KOPT-K1 (cell line): ENCODE measurements around the gene PDE6B.
"Not testable (repeated sequence)": the region's sequence is repeated elsewhere in the genome, so short reads cannot be mapped to it uniquely, and the experiment has no call there.

Experiments used
- H3K27ac ChIP-seq: fragments of 200-600 bp; sonication (generic); 2 replicates; pipeline ENCODE4 v1.5.1; 2016; ENCODE audit warnings: antibody characterized with exemption, mild to moderate bottlenecking, low read depth, low read length; ENCODE audit not compliant: poor library complexity, severe bottlenecking
- H3K36me3 ChIP-seq: fragments of 200-600 bp; sonication (generic); 2 replicates; pipeline ENCODE4 v1.5.1; 2017; ENCODE audit warnings: antibody characterized with exemption, mild to moderate bottlenecking, low read length, moderate library complexity; ENCODE audit not compliant: insufficient read depth
- H3K9me3 ChIP-seq: fragments of 200-600 bp; sonication (generic); 2 replicates; pipeline ENCODE4 v1.5.1; 2017; ENCODE audit warnings: antibody characterized with exemption, low read length, mild to moderate bottlenecking; ENCODE audit not compliant: insufficient read depth, poor library complexity, severe bottlenecking

PDE6B gene

DNA sequence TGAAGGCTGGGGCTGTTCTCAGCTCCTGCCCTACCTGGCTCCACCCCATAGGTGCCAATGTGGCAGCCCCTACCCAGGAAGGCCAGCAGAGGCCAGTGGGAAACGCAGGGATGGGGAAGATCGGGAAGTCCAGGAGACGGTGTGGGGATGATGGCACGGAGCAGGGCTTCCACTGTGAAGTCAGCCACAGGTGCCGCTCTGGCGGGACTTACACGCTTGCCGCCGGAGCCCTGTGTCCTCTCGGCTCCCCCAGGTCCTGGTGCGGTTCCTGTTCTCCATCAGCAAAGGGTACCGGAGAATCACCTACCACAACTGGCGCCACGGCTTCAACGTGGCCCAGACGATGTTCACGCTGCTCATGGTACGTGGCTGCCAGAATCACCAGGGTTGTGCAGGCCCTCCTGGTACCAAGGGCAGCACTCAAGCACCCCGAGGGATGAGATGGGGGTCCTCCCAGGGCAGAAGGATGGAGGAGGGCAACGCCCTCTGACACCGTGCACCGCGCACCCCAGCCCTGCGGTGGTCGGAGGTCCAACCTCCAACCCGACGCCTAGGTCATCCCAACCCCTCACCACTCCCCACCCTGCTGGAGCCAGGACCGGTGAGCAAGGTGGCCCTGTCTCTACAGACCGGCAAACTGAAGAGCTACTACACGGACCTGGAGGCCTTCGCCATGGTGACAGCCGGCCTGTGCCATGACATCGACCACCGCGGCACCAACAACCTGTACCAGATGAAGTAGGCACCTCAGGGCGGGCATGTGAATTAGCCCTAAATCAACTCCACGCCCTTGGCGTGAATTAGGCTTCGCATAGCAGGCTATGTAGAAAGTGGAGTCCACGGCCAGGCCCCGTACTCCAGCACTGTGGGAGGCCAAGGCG lies 36.7 kb downstream of the PDE6B start:
- no peak overlapping the region for H3K27ac ChIP-seq

DNA sequence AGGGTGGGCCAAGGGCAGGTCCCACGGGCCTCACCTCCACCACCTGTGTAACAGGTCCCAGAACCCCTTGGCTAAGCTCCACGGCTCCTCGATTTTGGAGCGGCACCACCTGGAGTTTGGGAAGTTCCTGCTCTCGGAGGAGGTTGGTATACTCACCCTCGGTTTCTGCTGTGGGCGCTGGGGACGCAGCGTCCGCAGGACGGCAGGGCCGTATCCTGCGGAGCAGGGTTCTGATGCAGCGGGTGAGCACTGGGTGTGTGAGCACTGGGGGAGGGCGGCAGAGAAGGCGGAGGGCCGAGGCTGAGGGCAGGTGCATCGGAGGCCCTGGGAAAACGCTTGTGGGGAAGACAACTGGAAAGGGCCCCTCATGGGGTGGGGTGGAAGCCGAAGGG lies 37.7 kb downstream of the PDE6B start:
- Histone ChIP-seq H3K9me3 (no peaks in the 10 kb centered on the region), H3K27ac (peak overlapping the region; percentile 89), H3K36me3 (peaks cover 34% of the 10 kb centered on the region; the same call in 1 of the 2 replicates)

More for the DNA sequence above, 36.7 kb downstream of the PDE6B start:
- Histone ChIP-seq H3K9me3 (no peaks in the 10 kb centered on the region), H3K36me3 (peaks cover 34% of the 10 kb centered on the region; the same call in 1 of the 2 replicates)

GRCh38 chr4:663438-664428 lies 38.4 kb downstream of the PDE6B start:
- Histone ChIP-seq H3K27ac (peak overlapping the region; percentile 89), H3K9me3 (no peaks in the 10 kb centered on the region), H3K36me3 (peaks cover 34% of the 10 kb centered on the region; the same call in 1 of the 2 replicates)

- Histone ChIP-seq H3K27ac (peak overlapping the region; percentile 89), H3K9me3 (no peaks in the 10 kb centered on the region), H3K36me3 (peaks cover 26% of the 10 kb centered on the region; the same call in 1 of the 2 replicates)
Observed at GRCh38 chr4:664713-665231, 39.4 kb downstream of the PDE6B start.

DNA sequence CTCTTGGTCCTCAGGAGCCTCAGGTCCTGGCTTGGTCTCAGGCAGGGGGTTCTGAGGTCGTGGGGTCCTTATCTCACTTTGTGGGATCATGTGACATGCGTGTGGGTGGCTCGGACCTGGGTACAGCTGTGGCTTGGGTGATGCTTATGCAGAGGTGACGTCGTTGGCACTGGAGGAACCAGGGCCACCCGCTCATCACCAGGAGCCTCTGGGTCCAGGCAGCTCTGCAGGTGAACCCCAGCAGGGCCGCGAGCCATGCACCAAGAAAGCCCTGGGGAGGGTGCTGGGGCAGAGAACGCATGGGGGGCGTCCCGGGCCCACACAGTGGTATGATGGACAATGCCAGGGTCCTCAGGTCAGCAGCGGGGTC lies 40.0 kb downstream of the PDE6B start:
- Histone ChIP-seq H3K9me3 (no peaks in the 10 kb centered on the region), H3K27ac (no peak overlapping the region), H3K36me3 (peaks cover 21% of the 10 kb centered on the region; the same call in 1 of the 2 replicates)

GRCh38 chr4:665751-666435 lies 40.5 kb downstream of the PDE6B start:
- no peak overlapping the region for H3K27ac ChIP-seq
- H3K36me3 ChIP-seq: peaks cover 21% of the 10 kb centered on the region; the same call in 1 of the 2 replicates
- H3K9me3 ChIP-seq: no peaks in the 10 kb centered on the region

- Histone ChIP-seq H3K9me3 (no peaks in the 10 kb centered on the region), H3K27ac (no peak overlapping the region), H3K36me3 (peaks cover 22% of the 10 kb centered on the region; the same call in 1 of the 2 replicates)
Observed at GRCh38 chr4:666436-666810, 41.0 kb downstream of the PDE6B start.

- Histone ChIP-seq H3K9me3 (no peaks in the 10 kb centered on the region), H3K27ac (no peak overlapping the region), H3K36me3 (peaks cover 23% of the 10 kb centered on the region)
Observed at GRCh38 chr4:666822-667544, 41.6 kb downstream of the PDE6B start.

DNA sequence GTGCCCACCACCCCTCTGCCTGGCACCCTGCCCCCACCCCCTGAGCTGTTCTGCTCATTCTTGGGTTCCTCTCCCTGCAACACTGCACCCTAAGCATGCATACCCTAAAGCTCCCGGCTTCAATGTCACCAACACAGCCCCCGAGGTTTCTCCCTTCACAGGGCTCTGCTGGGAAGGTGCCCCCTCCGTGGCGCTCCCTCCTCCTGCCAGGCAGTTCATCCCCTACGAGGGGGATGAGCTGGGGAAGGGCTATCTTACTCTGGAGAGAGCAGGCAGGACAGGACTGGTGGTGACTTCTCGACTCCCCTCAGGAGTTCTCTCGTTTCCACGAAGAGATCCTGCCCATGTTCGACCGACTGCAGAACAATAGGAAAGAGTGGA lies 42.2 kb downstream of the PDE6B start:
- H3K9me3 ChIP-seq: no peaks in the 10 kb centered on the region
- peaks cover 23% of the 10 kb centered on the region for H3K36me3 ChIP-seq
- no peak overlapping the region for H3K27ac ChIP-seq

DNA sequence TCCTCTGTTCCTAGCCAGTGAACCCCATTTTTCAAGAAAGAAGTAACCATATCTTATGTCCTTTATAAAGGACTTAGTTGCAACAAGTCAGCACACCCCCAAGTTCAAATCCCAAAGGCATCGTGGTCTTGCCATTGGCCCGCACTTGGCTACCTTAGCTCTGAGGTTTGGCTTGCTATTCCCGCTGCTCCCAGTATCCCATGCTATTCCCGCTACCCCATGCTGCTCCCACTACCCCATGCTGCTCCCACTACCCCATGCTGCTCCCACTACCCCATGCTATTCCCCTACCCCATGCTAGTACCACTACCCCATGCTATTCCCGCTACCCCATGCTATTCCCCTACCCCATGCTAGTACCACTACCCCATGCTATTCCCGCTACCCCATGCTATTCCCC lies 42.8 kb downstream of the PDE6B start:
- H3K27ac ChIP-seq, H3K9me3 ChIP-seq: not testable (repeated sequence)
- peaks cover 28% of the 10 kb centered on the region for H3K36me3 ChIP-seq

- H3K36me3 ChIP-seq: peaks cover 28% of the 10 kb centered on the region
- H3K27ac ChIP-seq, H3K9me3 ChIP-seq: not testable (repeated sequence)
Observed at GRCh38 chr4:669806-670559, 44.6 kb downstream of the PDE6B start.

- H3K36me3 ChIP-seq: peaks cover 28% of the 10 kb centered on the region
- H3K9me3 ChIP-seq: no peaks in the 10 kb centered on the region
- H3K27ac ChIP-seq: no peak overlapping the region
Observed at GRCh38 chr4:671769-672168, 46.4 kb downstream of the PDE6B start.

DNA sequence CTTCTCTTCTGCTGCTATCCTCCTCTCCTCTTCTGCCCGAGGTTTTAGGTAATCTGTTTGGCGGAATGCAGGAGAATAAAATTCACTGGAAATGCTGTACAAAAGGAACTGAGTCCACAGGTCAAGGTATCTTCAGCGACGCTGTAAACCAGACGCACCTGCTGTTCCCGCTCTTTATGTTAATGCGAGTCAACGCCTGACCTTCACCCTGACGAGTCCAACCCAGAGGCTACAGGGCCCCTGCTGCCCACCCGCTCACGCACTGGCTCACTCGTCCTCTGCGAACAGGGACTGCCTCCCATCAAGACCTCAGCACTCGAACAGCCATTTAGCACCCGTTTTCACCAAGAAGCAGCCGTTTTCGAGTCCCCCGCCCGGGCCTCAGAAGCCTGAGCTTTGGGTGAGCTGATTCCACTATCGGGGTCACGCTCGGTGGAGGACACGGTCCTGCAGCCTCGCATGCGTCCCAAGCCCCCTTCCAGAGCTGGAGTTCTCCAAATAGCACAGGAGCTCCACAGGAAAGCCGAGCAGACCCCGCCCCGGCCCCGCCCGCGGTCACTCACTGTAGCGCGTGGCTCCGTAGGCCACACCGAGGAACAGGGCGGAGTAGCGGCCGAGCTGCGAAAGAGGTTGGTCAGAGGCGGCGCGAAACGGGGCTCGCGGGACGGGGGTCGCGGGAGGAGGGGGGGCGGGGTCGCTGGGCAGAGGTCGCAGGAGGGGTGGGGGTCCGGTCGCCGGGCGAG lies 48.1 kb downstream of the PDE6B start:
- no peaks in the 10 kb centered on the region for H3K9me3 ChIP-seq
- H3K27ac ChIP-seq: peak overlapping the region; percentile 94
- peaks cover 28% of the 10 kb centered on the region for H3K36me3 ChIP-seq
